CD4-positive, alpha-beta memory T cell (primary cell): ENCODE measurements around the gene SMOC1. TPM values are rescaled to one million over a fixed set of nuclear protein-coding genes. Genes with fewer than 3 reads are reported as not detected.

Experiments used
- CTCF ChIA-PET: fragments of 350-600 bp; sonication (Branson Sonifier 250); formaldehyde crosslinking; loops from one replicate; lab custom pipeline; 2021; ENCODE audit warnings: inconsistent platforms; ENCODE audit not compliant: partially characterized antibody; lab: Charles Lee
- POLR2A ChIA-PET: fragments of 350-600 bp; sonication (Branson Sonifier 250); formaldehyde crosslinking; loops from one replicate; lab custom pipeline; 2021; ENCODE audit not compliant: partially characterized antibody; lab: Charles Lee
- DNase-seq, 5 donors: peaks; one replicate each; pipeline versions ENCODE4 v3.0.0 to v3.0.0-alpha.2; 2020 to 2022; ENCODE audit warnings: mixed read lengths in 1 of 5
- H3K27ac ChIP-seq: one replicate; pipeline ENCODE4 v1.7.0; 2013; ENCODE audit warnings: low read depth, low read length
- H3K27me3 ChIP-seq: 2 replicates; pipeline ENCODE4 v1.7.0; 2013; ENCODE audit warnings: mild to moderate bottlenecking, low read length, moderate library complexity; ENCODE audit not compliant: insufficient read depth
- H3K36me3 ChIP-seq: 2 replicates; pipeline ENCODE4 v1.7.0; 2013; ENCODE audit warnings: mild to moderate bottlenecking, low read length, moderate library complexity; ENCODE audit not compliant: insufficient read depth
- H3K4me1 ChIP-seq: 2 replicates; pipeline ENCODE4 v1.7.0; 2013; ENCODE audit warnings: mild to moderate bottlenecking, low read length, moderate library complexity; ENCODE audit not compliant: insufficient read depth
- H3K4me3 ChIP-seq, 2 donors: one replicate each; pipeline ENCODE4 v1.7.0; 2013; ENCODE audit warnings: low read length in 2 of 2, mild to moderate bottlenecking in 1 of 2
- H3K9me3 ChIP-seq, 2 donors: one replicate each; pipeline ENCODE4 v1.7.0; 2013; ENCODE audit warnings: low read length in 2 of 2, control low read depth in 1 of 2; ENCODE audit not compliant: control insufficient read depth in 1 of 2
- H3K27ac Mint-ChIP-seq, 7 donors: one replicate each; pipeline ENCODE4 v1.8.0; 2020 to 2021; ENCODE audit warnings: mixed read lengths in 7 of 7, mild to moderate bottlenecking in 6 of 7, inconsistent platforms in 3 of 7, moderate library complexity in 3 of 7
- H3K27me3 Mint-ChIP-seq, 2 donors: one replicate each; pipeline ENCODE4 v1.8.0; 2020 to 2021; ENCODE audit warnings: mixed read lengths in 2 of 2
- H3K36me3 Mint-ChIP-seq, 2 donors: one replicate each; pipeline ENCODE4 v1.8.0; 2020 to 2021; ENCODE audit warnings: mixed read lengths in 2 of 2, inconsistent platforms in 1 of 2, mild to moderate bottlenecking in 1 of 2
- H3K4me1 Mint-ChIP-seq, 4 donors: one replicate each; pipeline ENCODE4 v1.8.0; 2020 to 2021; ENCODE audit warnings: mixed read lengths in 4 of 4, mild to moderate bottlenecking in 1 of 4
- H3K4me3 Mint-ChIP-seq, 8 donors: one replicate each; pipeline ENCODE4 v1.8.0; 2020 to 2021; ENCODE audit warnings: mixed read lengths in 8 of 8, mild to moderate bottlenecking in 7 of 8, moderate library complexity in 6 of 8, inconsistent platforms in 3 of 8
- H3K9me3 Mint-ChIP-seq, 8 donors: one replicate each; pipeline ENCODE4 v1.8.0; 2020 to 2021; ENCODE audit warnings: mixed read lengths in 8 of 8, mild to moderate bottlenecking in 5 of 8, inconsistent platforms in 3 of 8, moderate library complexity in 1 of 8
- intact Hi-C: fragments of 100-400 bp; cut with micrococcal nuclease; formaldehyde crosslinking; loops from one replicate; pipeline ENCODE4 v1.15.1; 2023
- polyA plus RNA-seq, 2 donors: library from polyadenylated mRNA; unstranded; fragments of 300-500 nt; fragmentation: Illumina TruSeq; gene quantifications; one replicate each; pipeline ENCODE4 v1.2.3, GENCODE V29; 2021
- total RNA-seq, 2 experiments: library from RNA; stranded (reverse); gene quantifications; one replicate each; pipeline ENCODE4 v1.2.3, GENCODE V29; 2021

SMOC1 gene
- total and polyA plus RNA-seq, 4 experiments from 2014 or later: not detected

- DNase-seq: no peak
- Mint-ChIP-seq H3K9me3 (peaks cover 0 to 5% (median 0%) of the 10 kb centered on the region in 8 donors), H3K4me3 (no peak overlapping the region), H3K27ac (no peak overlapping the region), H3K4me1 (no peaks in the 10 kb centered on the region), H3K27me3 (peaks cover 21 to 28% of the 10 kb centered on the region in 2 donors), H3K36me3 (no peaks in the 10 kb centered on the region)
- POLR2A ChIA-PET: no interaction called here
- Histone ChIP-seq H3K4me3 (no peak overlapping the region), H3K27ac (no peak overlapping the region), H3K4me1 (no peaks in the 10 kb centered on the region), H3K36me3 (no peaks in the 10 kb centered on the region), H3K9me3 (no peaks in the 10 kb centered on the region), H3K27me3 (no peaks in the 10 kb centered on the region)
- intact Hi-C loops: no loop called here
- CTCF ChIA-PET: no interaction called here
Measured at GRCh38 chr14:70043001-70043400, 163.8 kb downstream of the SMOC1 start.

DNA sequence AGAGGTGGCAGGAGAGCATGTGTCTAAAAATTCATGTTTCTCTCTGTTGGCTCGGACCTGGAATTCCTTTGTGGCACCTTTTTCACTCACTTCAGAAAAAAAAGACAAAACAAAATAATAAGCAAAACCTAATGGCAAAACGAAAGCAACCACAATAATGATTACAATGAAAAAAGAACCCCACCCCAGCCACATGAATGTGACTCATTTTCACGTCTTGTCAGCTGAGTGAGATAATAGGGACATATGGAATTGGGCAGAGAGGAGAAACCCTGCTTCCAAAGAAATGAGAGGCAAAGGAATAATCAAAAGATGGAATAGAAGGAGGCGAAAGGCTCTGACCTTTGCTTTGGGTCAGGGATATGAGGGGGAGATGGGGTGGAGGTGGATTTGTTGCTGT is 166.1 kb downstream of the SMOC1 start:
- Mint-ChIP-seq H3K4me3 (no peak overlapping the region), H3K27ac (no peak overlapping the region), H3K9me3 (peaks cover 0 to 2% (median 0%) of the 10 kb centered on the region in 8 donors), H3K27me3 (peaks cover 16 to 21% of the 10 kb centered on the region in 2 donors), H3K36me3 (no peaks in the 10 kb centered on the region), H3K4me1 (no peaks in the 10 kb centered on the region)
- Histone ChIP-seq H3K27me3 (no peaks in the 10 kb centered on the region), H3K36me3 (no peaks in the 10 kb centered on the region), H3K4me3 (no peak overlapping the region), H3K27ac (no peak overlapping the region), H3K9me3 (no peaks in the 10 kb centered on the region), H3K4me1 (no peaks in the 10 kb centered on the region)
- POLR2A ChIA-PET: no interaction called here
- DNase-seq: no peak
- intact Hi-C loops: no loop called here
- CTCF ChIA-PET: no interaction called here

GRCh38 chr14:70045844-70046535 is 166.8 kb downstream of the SMOC1 start:
- Mint-ChIP-seq H3K9me3 (peaks cover 0 to 2% (median 0%) of the 10 kb centered on the region in 8 donors), H3K4me1 (no peaks in the 10 kb centered on the region), H3K4me3 (no peak overlapping the region), H3K36me3 (no peaks in the 10 kb centered on the region), H3K27ac (no peak overlapping the region), H3K27me3 (peaks cover 13 to 18% of the 10 kb centered on the region in 2 donors)
- no peak for DNase-seq
- H3K36me3 ChIP-seq: no peaks in the 10 kb centered on the region
- ChIA-PET CTCF (no interaction called here), POLR2A (no interaction called here)
- no peaks in the 10 kb centered on the region for H3K27me3 ChIP-seq
- no peaks in the 10 kb centered on the region for H3K9me3 ChIP-seq
- H3K4me3 ChIP-seq: no peak overlapping the region
- H3K4me1 ChIP-seq: no peaks in the 10 kb centered on the region
- no peak overlapping the region for H3K27ac ChIP-seq
- intact Hi-C loops: no loop called here

GRCh38 chr14:70047598-70048312 is 168.5 kb downstream of the SMOC1 start:
- Histone ChIP-seq H3K27me3 (no peaks in the 10 kb centered on the region), H3K27ac (no peak overlapping the region), H3K9me3 (no peaks in the 10 kb centered on the region), H3K4me3 (no peak overlapping the region), H3K4me1 (no peaks in the 10 kb centered on the region), H3K36me3 (no peaks in the 10 kb centered on the region)
- POLR2A ChIA-PET: no interaction called here
- Mint-ChIP-seq H3K4me1 (peaks cover 0 to 2% (median under 1%) of the 10 kb centered on the region in 4 donors), H3K36me3 (no peaks in the 10 kb centered on the region), H3K27me3 (peaks cover 10 to 14% of the 10 kb centered on the region in 2 donors), H3K27ac (no peak overlapping the region), H3K9me3 (peaks cover 0 to 2% (median 0%) of the 10 kb centered on the region in 8 donors), H3K4me3 (no peak overlapping the region)
- intact Hi-C loops: no loop called here
- no peak for DNase-seq
- CTCF ChIA-PET: interaction anchor here (0.5 kb wide), 1 partner anchor 463 kb away, joined by 3 read pairs; no protein-coding TSS in a partner anchor

DNA sequence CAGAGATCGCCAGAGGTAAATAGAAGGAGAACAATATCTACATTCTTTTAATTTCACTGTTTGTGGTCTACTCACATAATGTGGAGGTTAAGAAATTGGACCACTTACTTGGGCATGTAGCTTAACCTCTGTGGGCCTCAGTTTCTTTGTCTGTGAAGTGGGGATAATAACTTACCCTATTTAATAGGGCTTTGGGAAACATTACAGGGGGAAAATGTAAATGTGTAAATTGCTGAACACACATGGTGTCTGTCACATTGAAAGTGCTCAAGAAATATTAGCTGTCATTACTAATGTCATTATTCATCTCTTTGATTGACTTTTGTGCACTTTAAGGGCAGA is 169.1 kb downstream of the SMOC1 start:
- no peaks in the 10 kb centered on the region for H3K36me3 Mint-ChIP-seq
- POLR2A ChIA-PET: no interaction called here
- no peaks in the 10 kb centered on the region for H3K4me1 ChIP-seq
- intact Hi-C loops: no loop called here
- peaks cover 0 to 2% (median 1%) of the 10 kb centered on the region in 4 donors for H3K4me1 Mint-ChIP-seq
- peaks cover 7 to 12% of the 10 kb centered on the region in 2 donors for H3K27me3 Mint-ChIP-seq
- no peak overlapping the region for H3K27ac ChIP-seq
- H3K27me3 ChIP-seq: no peaks in the 10 kb centered on the region
- no peak overlapping the region for H3K4me3 Mint-ChIP-seq
- H3K9me3 Mint-ChIP-seq: peaks cover 0 to 2% (median 0%) of the 10 kb centered on the region in 8 donors
- H3K9me3 ChIP-seq: no peaks in the 10 kb centered on the region
- H3K27ac Mint-ChIP-seq: no peak overlapping the region
- H3K36me3 ChIP-seq: no peaks in the 10 kb centered on the region
- CTCF ChIA-PET: interaction anchor here (0.5 kb wide), 1 partner anchor 464 kb away, joined by 3 read pairs; no protein-coding TSS in a partner anchor
- no peak overlapping the region for H3K4me3 ChIP-seq
- no peak for DNase-seq

DNA sequence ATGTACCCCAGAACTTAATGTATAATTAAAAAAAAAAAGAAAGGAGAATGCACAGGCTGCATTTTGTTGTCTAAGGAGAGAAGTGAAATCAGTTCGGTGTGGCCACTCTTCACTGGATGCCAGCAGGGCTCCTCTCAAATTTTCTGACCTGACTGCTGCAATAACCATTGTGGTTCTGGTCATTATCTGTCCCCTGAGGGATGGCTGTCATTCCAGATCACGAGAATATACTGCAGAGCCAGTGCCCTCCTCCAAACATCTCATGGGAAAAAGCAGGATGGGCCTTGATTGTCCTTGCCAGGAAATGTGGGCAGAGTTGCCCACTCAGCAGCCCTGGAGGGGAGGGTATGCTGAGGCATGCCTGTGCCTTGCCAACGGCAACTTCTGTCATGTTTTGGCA is 170.4 kb downstream of the SMOC1 start:
- no peaks in the 10 kb centered on the region for H3K4me1 ChIP-seq
- H3K27ac Mint-ChIP-seq: no peak overlapping the region
- no peak overlapping the region for H3K4me3 Mint-ChIP-seq
- ChIA-PET POLR2A (no interaction called here), CTCF (no interaction called here)
- H3K36me3 Mint-ChIP-seq: no peaks in the 10 kb centered on the region
- H3K9me3 ChIP-seq: no peaks in the 10 kb centered on the region
- no peak for DNase-seq
- peaks cover 0 to 5% (median under 1%) of the 10 kb centered on the region in 8 donors for H3K9me3 Mint-ChIP-seq
- no peak overlapping the region for H3K4me3 ChIP-seq
- H3K36me3 ChIP-seq: no peaks in the 10 kb centered on the region
- H3K4me1 Mint-ChIP-seq: peaks cover 0 to 4% (median 2%) of the 10 kb centered on the region in 4 donors
- H3K27me3 Mint-ChIP-seq: peaks cover 9 to 13% of the 10 kb centered on the region in 2 donors
- no peaks in the 10 kb centered on the region for H3K27me3 ChIP-seq
- no peak overlapping the region for H3K27ac ChIP-seq
- intact Hi-C loops: no loop called here

DNA sequence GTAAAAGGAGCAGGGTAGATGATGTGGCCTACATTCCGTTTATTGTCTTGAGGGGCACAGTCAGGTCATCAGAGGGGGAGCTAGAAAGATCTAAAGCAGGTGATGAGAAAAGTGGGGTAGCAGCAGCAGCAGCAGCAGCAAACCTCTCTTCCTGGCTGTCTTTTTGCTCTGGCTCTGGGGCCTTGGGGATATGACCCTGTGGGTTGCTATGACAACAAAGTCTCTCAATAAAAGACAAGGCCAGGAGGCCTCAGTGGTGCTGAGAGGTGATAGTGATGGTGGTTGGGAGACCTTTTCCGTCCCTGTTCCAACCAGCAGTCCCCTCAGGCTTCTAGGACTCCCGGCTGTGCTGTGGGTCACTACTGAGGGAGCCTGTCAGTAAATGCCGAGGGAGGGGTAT is 170.9 kb downstream of the SMOC1 start:
- H3K36me3 ChIP-seq: no peaks in the 10 kb centered on the region
- no peaks in the 10 kb centered on the region for H3K36me3 Mint-ChIP-seq
- H3K4me3 ChIP-seq: no peak overlapping the region
- ChIA-PET POLR2A (no interaction called here), CTCF (no interaction called here)
- no peaks in the 10 kb centered on the region for H3K27me3 ChIP-seq
- no peaks in the 10 kb centered on the region for H3K4me1 ChIP-seq
- intact Hi-C loops: no loop called here
- DNase-seq: no peak
- no peak overlapping the region for H3K27ac Mint-ChIP-seq
- peaks cover 5 to 10% of the 10 kb centered on the region in 2 donors for H3K27me3 Mint-ChIP-seq
- H3K4me3 Mint-ChIP-seq: no peak overlapping the region
- H3K9me3 ChIP-seq: no peaks in the 10 kb centered on the region
- no peak overlapping the region for H3K27ac ChIP-seq
- H3K9me3 Mint-ChIP-seq: peaks cover 0 to 5% (median under 1%) of the 10 kb centered on the region in 8 donors
- H3K4me1 Mint-ChIP-seq: peaks cover 0 to 4% (median 2%) of the 10 kb centered on the region in 4 donors
